Measurements from ENCODE around the gene CATSPERZ. TPM values are rescaled to one million over a fixed set of nuclear protein-coding genes. Genes with fewer than 3 reads are reported as not detected.

CATSPERZ gene
- total and polyA plus RNA-seq, 7 donors = 1.1 to 1.4 TPM; not detected in 5

- no peaks in the 10 kb centered on the region for H3K27me3 ChIP-seq
- 76 to 77% methylated on average over 4 of the region's 4 CpGs for whole genome bisulfite sequencing, 2 donors
- H3K36me3 ChIP-seq = peaks cover 7 to 79% (median 50%) of the 10 kb centered on the region in 4 donors
- H3K9me3 ChIP-seq = no peaks in the 10 kb centered on the region
- no peaks in the 10 kb centered on the region for H3K4me1 ChIP-seq
- no peak overlapping the region for H3K27ac ChIP-seq
- TF ChIP-seq CTCF (IDR thresholded peaks at IDR 0.05) (no peak), POLR2AphosphoS5 (IDR thresholded peaks at IDR 0.05) (no peak), EP300 (IDR thresholded peaks at IDR 0.05) (no peak), POLR2A (IDR thresholded peaks at IDR 0.05) (no peak)
- intact Hi-C loops (cut with DNase I) = no loop called here
- no peak for DNase-seq
- H3K4me3 ChIP-seq = no peak overlapping the region
These were observed 40.6 kb upstream of the CATSPERZ start for GRCh38 chr11:64259533-64260067.

GRCh38 chr11:64260147-64260708, 39.9 kb upstream of the CATSPERZ start:
- intact Hi-C loops (cut with DNase I) = no loop called here
- Histone ChIP-seq H3K4me3 (no peak overlapping the region), H3K27me3 (no peaks in the 10 kb centered on the region), H3K9me3 (no peaks in the 10 kb centered on the region), H3K27ac (no peak overlapping the region), H3K4me1 (no peaks in the 10 kb centered on the region), H3K36me3 (peaks cover 7 to 77% (median 49%) of the 10 kb centered on the region in 4 donors)
- TF ChIP-seq EP300 (IDR thresholded peaks at IDR 0.05) (no peak), POLR2AphosphoS5 (IDR thresholded peaks at IDR 0.05) (no peak), CTCF (IDR thresholded peaks at IDR 0.05) (no peak), POLR2A (IDR thresholded peaks at IDR 0.05) (no peak)
- 93 to 94% methylated on average over 6 of the region's 6 CpGs for WGBS, 2 donors
- DNase-seq = no peak

- no peak for TF ChIP-seq CTCF (IDR thresholded peaks at IDR 0.05)
- TF ChIP-seq POLR2AphosphoS5 (IDR thresholded peaks at IDR 0.05) = no peak
- TF ChIP-seq EP300 (IDR thresholded peaks at IDR 0.05) = no peak
- TF ChIP-seq POLR2A (IDR thresholded peaks at IDR 0.05) = no peak
- intact Hi-C loops (cut with DNase I) = no loop called here
- H3K36me3 ChIP-seq = peaks cover 0 to 77% (median 49%) of the 10 kb centered on the region in 4 donors
These were observed 38.5 kb upstream of the CATSPERZ start for GRCh38 chr11:64261556-64262080.

GRCh38 chr11:64262271-64263002, 37.7 kb upstream of the CATSPERZ start:
- DNase-seq = no peak
- H3K4me1 ChIP-seq = peaks cover 0 to 6% (median 5%) of the 10 kb centered on the region in 4 donors
- intact Hi-C loops (cut with DNase I) = no loop called here
- no peak for TF ChIP-seq EP300 (IDR thresholded peaks at IDR 0.05)
- TF ChIP-seq POLR2A (IDR thresholded peaks at IDR 0.05) = no peak
- no peak for TF ChIP-seq POLR2AphosphoS5 (IDR thresholded peaks at IDR 0.05)
- no peak for TF ChIP-seq CTCF (IDR thresholded peaks at IDR 0.05)
- H3K9me3 ChIP-seq = no peaks in the 10 kb centered on the region
- H3K27me3 ChIP-seq = no peaks in the 10 kb centered on the region
- peaks cover 0 to 75% (median 47%) of the 10 kb centered on the region in 4 donors for H3K36me3 ChIP-seq
- no peak overlapping the region for H3K4me3 ChIP-seq
- WGBS, 2 donors = 94 to 96% methylated on average over 42 of the region's 42 CpGs
- no peak overlapping the region for H3K27ac ChIP-seq

More at GRCh38 chr11:64261556-64262080, 38.5 kb upstream of the CATSPERZ start:
- Histone ChIP-seq H3K4me3 (no peak overlapping the region), H3K4me1 (no peaks in the 10 kb centered on the region), H3K27ac (no peak overlapping the region), H3K27me3 (no peaks in the 10 kb centered on the region), H3K9me3 (no peaks in the 10 kb centered on the region)
- no peak for DNase-seq
- WGBS, 2 donors = 91 to 95% methylated on average over 18 of the region's 18 CpGs
